Hepatocyte (in vitro differentiated cells): ENCODE data around the gene VAV3. TPM values are rescaled to one million over a fixed set of nuclear protein-coding genes. Genes with fewer than 3 reads are reported as not detected.

Source experiments
- DNase-seq: peaks from one replicate; pipeline ENCODE4 v3.0.0-alpha.2; 2016; ENCODE audit warnings: low spot score
- H2AFZ ChIP-seq: fragments of 200-600 bp; sonication (generic); 2 replicates; pipeline ENCODE4 v1.6.0; 2016; ENCODE audit warnings: antibody characterized with exemption, mild to moderate bottlenecking
- H3K27ac ChIP-seq: fragments of 200-600 bp; sonication (generic); 2 replicates; pipeline ENCODE4 v1.5.1; 2016; ENCODE audit warnings: mild to moderate bottlenecking
- H3K27me3 ChIP-seq: fragments of 200-600 bp; sonication (generic); 2 replicates; pipeline ENCODE4 v1.6.1; 2016
- H3K36me3 ChIP-seq: fragments of 200-600 bp; sonication (generic); replicated peaks from 2 replicates; pipeline ENCODE4 v1.5.1; 2016; ENCODE audit warnings: low read depth; ENCODE audit not compliant: insufficient read depth
- H3K4me1 ChIP-seq: fragments of 200-600 bp; sonication (generic); 2 replicates; pipeline ENCODE4 v1.5.1; 2016; ENCODE audit warnings: mild to moderate bottlenecking, moderate library complexity; ENCODE audit not compliant: insufficient read depth
- H3K4me2 ChIP-seq: fragments of 200-600 bp; sonication (generic); 2 replicates; pipeline ENCODE4 v1.6.0; 2016
- H3K4me3 ChIP-seq: fragments of 200-600 bp; sonication (generic); 2 replicates; pipeline ENCODE4 v1.5.1; 2016; ENCODE audit warnings: mild to moderate bottlenecking
- H3K79me2 ChIP-seq: fragments of 200-600 bp; sonication (generic); 2 replicates; pipeline ENCODE4 v1.6.0; 2017; ENCODE audit warnings: mild to moderate bottlenecking
- H3K9me2 ChIP-seq: fragments of 200-600 bp; sonication (generic); replicated peaks from 2 replicates; pipeline ENCODE4 v1.6.0; 2017; ENCODE audit warnings: mild to moderate bottlenecking; ENCODE audit not compliant: insufficient read depth
- H3K9me3 ChIP-seq: fragments of 200-600 bp; sonication (generic); 2 replicates; pipeline ENCODE4 v1.5.1; 2016; ENCODE audit warnings: low read depth, mild to moderate bottlenecking
- H4K20me1 ChIP-seq: fragments of 200-600 bp; sonication (generic); 2 replicates; pipeline ENCODE4 v1.6.0; 2016; ENCODE audit warnings: mild to moderate bottlenecking; ENCODE audit not compliant: insufficient read depth, poor library complexity, severe bottlenecking
- CTCF ChIP-seq: fragments of 200-600 bp; sonication (generic); IDR thresholded peaks from 2 replicates; pipeline ENCODE4 v1.5.1; 2016; ENCODE audit warnings: antibody characterized with exemption, mild to moderate bottlenecking; ENCODE audit not compliant: poor library complexity
- EZH2 ChIP-seq: fragments of 200-600 bp; sonication (generic); IDR thresholded peaks from 2 replicates; pipeline ENCODE4 v1.6.1; 2016; ENCODE audit warnings: antibody characterized with exemption, mild to moderate bottlenecking, borderline replicate concordance
- EZH2phosphoT487 ChIP-seq: fragments of 200-600 bp; sonication (generic); IDR thresholded peaks from one replicate; pipeline ENCODE4 v1.6.1; 2018; ENCODE audit warnings: antibody characterized with exemption, mild to moderate bottlenecking, low read depth, moderate library complexity; ENCODE audit not compliant: unreplicated experiment, severe bottlenecking
- WGBS: methylation state at CpG from one replicate; pipeline ENCODE4 v1.1.6; 2016; ENCODE audit warnings: low lambda C conversion rate; ENCODE audit errors: missing lambda C conversion rate; 5-methylcytosine and 5-hydroxymethylcytosine counted together
- polyA plus RNA-seq: library from polyadenylated mRNA; unstranded; fragments of >200 nt; fragmentation: Nextera tagmentation; extraction: Ambion mirVana; gene quantifications from 2 replicates; pipeline ENCODE4 v1.2.1, GENCODE V29; 2016
- total RNA-seq: library from RNA; depleted of rRNA; stranded (reverse); fragments of >200 nt; gene quantifications from 2 replicates; pipeline ENCODE4 v1.2.3, GENCODE V29; 2014

The VAV3 gene
- total and polyA plus RNA-seq, 2 experiments from 2014 or later: 12.3 to 40.5 TPM

GRCh38 chr1:107767156-107767582 lies 197.8 kb downstream of the VAV3 start:
- Histone ChIP-seq H4K20me1 (no peaks in the 10 kb centered on the region), H3K4me2 (no peak overlapping the region), H3K27ac (peak overlapping the region; percentile 57), H3K36me3 (no peaks in the 10 kb centered on the region), H3K9me3 (no peaks in the 10 kb centered on the region), H3K79me2 (no peaks in the 10 kb centered on the region), H2AFZ (no peak overlapping the region), H3K9me2 (no peaks in the 10 kb centered on the region), H3K27me3 (no peaks in the 10 kb centered on the region), H3K4me1 (no peaks in the 10 kb centered on the region), H3K4me3 (no peak overlapping the region)
- WGBS: 53% methylated on average over 3 of the region's 3 CpGs
- TF ChIP-seq EZH2phosphoT487: no peak
- peak; percentile 29 for DNase-seq

DNA sequence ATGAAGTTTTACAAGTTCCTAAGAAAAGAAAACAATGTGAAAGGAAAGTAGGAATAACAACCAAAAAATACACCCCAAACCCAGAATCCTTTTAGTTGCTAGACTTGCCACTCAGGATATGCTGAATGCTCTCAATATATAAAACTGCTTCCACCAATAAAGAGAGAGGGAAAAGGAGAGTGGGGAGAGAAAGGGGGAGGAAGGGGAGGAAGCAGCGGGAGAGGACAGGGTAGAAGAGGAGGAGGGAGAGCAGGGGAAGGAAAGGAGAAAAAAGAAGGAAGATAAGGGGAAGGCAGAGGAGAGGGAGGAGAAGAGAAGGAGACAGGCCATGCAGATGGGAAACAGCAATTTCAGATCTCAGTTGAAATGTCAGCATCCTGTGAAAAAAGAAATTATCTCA lies 198.4 kb downstream of the VAV3 start:
- Histone ChIP-seq H4K20me1 (no peaks in the 10 kb centered on the region), H3K9me2 (no peaks in the 10 kb centered on the region), H3K79me2 (no peaks in the 10 kb centered on the region), H3K9me3 (no peaks in the 10 kb centered on the region), H3K4me1 (no peaks in the 10 kb centered on the region), H3K4me2 (peak overlapping the region; percentile 21), H2AFZ (peak overlapping the region; percentile 10), H3K4me3 (no peak overlapping the region), H3K36me3 (no peaks in the 10 kb centered on the region), H3K27me3 (no peaks in the 10 kb centered on the region), H3K27ac (peak overlapping the region; percentile 45)
- 33% methylated on average over 1 of the region's 1 CpG for WGBS
- DNase-seq: no peak
- no peak for TF ChIP-seq CTCF
- TF ChIP-seq EZH2: no peak
- TF ChIP-seq EZH2phosphoT487: no peak

DNA sequence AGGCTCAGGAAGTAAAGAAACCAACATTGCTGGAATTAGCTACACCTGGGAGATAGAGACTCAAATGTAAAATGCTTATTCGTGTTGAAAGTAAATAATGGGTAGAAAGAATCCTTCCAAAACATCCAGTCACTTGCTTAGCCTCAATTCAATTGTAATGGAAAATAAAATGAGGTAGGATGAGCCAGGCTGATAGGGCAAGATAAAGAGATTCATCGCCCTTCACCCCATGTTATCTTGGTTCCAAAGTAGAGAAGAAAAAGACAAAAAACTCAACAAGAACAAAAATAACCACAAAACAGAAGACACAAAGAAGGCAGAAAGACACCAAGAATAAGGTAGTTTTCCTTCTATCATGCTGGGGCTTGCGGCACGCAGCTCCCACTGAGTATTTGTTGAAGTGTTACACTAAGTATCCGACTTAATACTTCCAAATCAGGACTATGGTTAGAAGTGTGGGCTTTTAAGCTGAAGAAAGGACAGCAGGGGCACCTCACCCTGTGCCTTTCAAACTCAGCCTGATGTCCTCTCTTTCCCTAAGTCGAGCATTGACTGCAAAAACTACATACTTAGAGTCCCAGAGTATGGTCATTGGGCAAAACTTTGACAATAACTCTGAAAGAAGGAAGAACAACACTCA lies 202.1 kb downstream of the VAV3 start:
- TF ChIP-seq EZH2phosphoT487 (no peak), EZH2 (no peak)
- H3K4me3 ChIP-seq: no peak overlapping the region

DNA sequence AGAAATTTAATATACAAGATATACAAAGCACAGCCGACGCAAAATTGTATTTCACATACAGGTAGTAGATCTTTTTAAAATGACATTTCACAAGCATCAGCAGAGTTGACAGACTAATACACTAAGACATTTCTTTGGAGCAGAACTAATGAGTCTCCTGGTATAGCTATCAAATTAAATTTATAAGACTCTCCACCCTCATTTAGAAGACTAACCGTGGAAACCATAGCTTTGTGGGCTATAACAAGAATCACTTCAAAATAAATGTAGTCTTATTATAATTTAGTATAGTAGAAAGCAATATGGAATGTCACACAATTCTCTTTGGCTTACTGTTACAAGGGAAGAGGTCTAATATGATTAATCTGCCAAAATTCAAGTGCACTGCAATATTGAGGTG lies 204.9 kb downstream of the VAV3 start:
- no peaks in the 10 kb centered on the region for H3K36me3 ChIP-seq
- no peak for TF ChIP-seq EZH2
- no peak for TF ChIP-seq CTCF
- TF ChIP-seq EZH2phosphoT487: no peak

More for the DNA sequence above, 202.1 kb downstream of the VAV3 start:
- 68% methylated on average over 6 of the region's 6 CpGs for WGBS
- no peaks in the 10 kb centered on the region for H4K20me1 ChIP-seq
- no peaks in the 10 kb centered on the region for H3K27me3 ChIP-seq
- H2AFZ ChIP-seq: no peak overlapping the region
- H3K36me3 ChIP-seq: no peaks in the 10 kb centered on the region
- H3K4me1 ChIP-seq: no peaks in the 10 kb centered on the region
- H3K79me2 ChIP-seq: no peaks in the 10 kb centered on the region
- H3K27ac ChIP-seq: no peak overlapping the region
- DNase-seq: no peak
- H3K4me2 ChIP-seq: no peak overlapping the region
- H3K9me2 ChIP-seq: no peaks in the 10 kb centered on the region
- H3K9me3 ChIP-seq: no peaks in the 10 kb centered on the region

More for the DNA sequence above, 204.9 kb downstream of the VAV3 start:
- Histone ChIP-seq H2AFZ (no peak overlapping the region), H3K4me1 (no peaks in the 10 kb centered on the region), H3K27ac (no peak overlapping the region), H3K79me2 (no peaks in the 10 kb centered on the region), H4K20me1 (no peaks in the 10 kb centered on the region), H3K4me3 (no peak overlapping the region), H3K9me3 (no peaks in the 10 kb centered on the region), H3K4me2 (no peak overlapping the region), H3K9me2 (no peaks in the 10 kb centered on the region), H3K27me3 (no peaks in the 10 kb centered on the region)
- DNase-seq: no peak
- 96% methylated on average over 3 of the region's 3 CpGs for WGBS
